ENCODE results near the gene PLAGL2. TPM values are rescaled to one million over a fixed set of nuclear protein-coding genes. Genes with fewer than 3 reads are reported as not detected.

Gene PLAGL2
- polyA plus RNA-seq, 1 donor (not counting 4 experiments of a cell fraction or from before 2014, with no cell fraction given) = 4.3 TPM

GRCh38 chr20:32158943-32159660 lies 48.4 kb downstream of the PLAGL2 start:
- Histone ChIP-seq H3K4me3 (ENCODE audit: control insufficient read depth in 2 of 3, extremely low read depth in 1 of 3, insufficient read depth in 2 of 3, low read depth in 1 of 3, low read length in 3 of 3) (no peak overlapping the region), H3K4me1 (ENCODE audit: control insufficient read depth, extremely low read depth, insufficient read depth, low read length) (no peaks in the 10 kb centered on the region), H3K27me3 (ENCODE audit: control insufficient read depth, extremely low read depth, insufficient read depth, low read length) (no peaks in the 10 kb centered on the region), H3K9me1 (ENCODE audit: control insufficient read depth, extremely low read depth, insufficient read depth, low read length) (no peaks in the 10 kb centered on the region), H4K20me1 (ENCODE audit: control insufficient read depth, extremely low read depth, insufficient read depth, low read length) (no peaks in the 10 kb centered on the region), H3K9ac (ENCODE audit: control insufficient read depth, extremely low read depth, insufficient read depth, low read length) (no peak overlapping the region), H3K36me3 (ENCODE audit: control insufficient read depth in 2 of 2, extremely low read depth in 1 of 2, insufficient read depth in 2 of 2, low read length in 2 of 2) (peaks cover 31 to 38% of the 10 kb centered on the region in 2 experiments), H2AFZ (ENCODE audit: control insufficient read depth, low read length) (no peak overlapping the region), H3K4me2 (ENCODE audit: control insufficient read depth, extremely low read depth, insufficient read depth, low read depth, low read length) (no peak overlapping the region), H3K9me3 (ENCODE audit: control insufficient read depth, low read depth, low read length) (no peaks in the 10 kb centered on the region), H3K27ac (ENCODE audit: control insufficient read depth, insufficient read depth, low read length) (no peak overlapping the region), H3K79me2 (ENCODE audit: control insufficient read depth, insufficient read depth, low read length) (no peaks in the 10 kb centered on the region)
- DNase-seq (ENCODE audit: low read depth, low spot score) = no peak
- dilution Hi-C loops (cut with MboI; ENCODE audit: extremely low pct_ligation_motif_present, low sequenced_read_pairs) = no loop called here
- TF ChIP-seq, protein P1, sequence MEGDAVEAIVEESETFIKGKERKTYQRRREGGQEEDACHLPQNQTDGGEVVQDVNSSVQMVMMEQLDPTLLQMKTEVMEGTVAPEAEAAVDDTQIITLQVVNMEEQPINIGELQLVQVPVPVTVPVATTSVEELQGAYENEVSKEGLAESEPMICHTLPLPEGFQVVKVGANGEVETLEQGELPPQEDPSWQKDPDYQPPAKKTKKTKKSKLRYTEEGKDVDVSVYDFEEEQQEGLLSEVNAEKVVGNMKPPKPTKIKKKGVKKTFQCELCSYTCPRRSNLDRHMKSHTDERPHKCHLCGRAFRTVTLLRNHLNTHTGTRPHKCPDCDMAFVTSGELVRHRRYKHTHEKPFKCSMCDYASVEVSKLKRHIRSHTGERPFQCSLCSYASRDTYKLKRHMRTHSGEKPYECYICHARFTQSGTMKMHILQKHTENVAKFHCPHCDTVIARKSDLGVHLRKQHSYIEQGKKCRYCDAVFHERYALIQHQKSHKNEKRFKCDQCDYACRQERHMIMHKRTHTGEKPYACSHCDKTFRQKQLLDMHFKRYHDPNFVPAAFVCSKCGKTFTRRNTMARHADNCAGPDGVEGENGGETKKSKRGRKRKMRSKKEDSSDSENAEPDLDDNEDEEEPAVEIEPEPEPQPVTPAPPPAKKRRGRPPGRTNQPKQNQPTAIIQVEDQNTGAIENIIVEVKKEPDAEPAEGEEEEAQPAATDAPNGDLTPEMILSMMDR (optimal IDR thresholded peaks at IDR 0.05 in 1 of 3, IDR thresholded peaks at IDR 0.05 in 1 of 3, conservative IDR thresholded peaks at IDR 0.05 in 1 of 3; ENCODE audit: extremely low read depth in 1 of 3, insufficient read depth in 2 of 3, low read length in 3 of 3) = no peak
- TF ChIP-seq EZH2 (IDR thresholded peaks at IDR 0.05; ENCODE audit: low read length) = no peak
- FAIRE-seq = no peak

DNA sequence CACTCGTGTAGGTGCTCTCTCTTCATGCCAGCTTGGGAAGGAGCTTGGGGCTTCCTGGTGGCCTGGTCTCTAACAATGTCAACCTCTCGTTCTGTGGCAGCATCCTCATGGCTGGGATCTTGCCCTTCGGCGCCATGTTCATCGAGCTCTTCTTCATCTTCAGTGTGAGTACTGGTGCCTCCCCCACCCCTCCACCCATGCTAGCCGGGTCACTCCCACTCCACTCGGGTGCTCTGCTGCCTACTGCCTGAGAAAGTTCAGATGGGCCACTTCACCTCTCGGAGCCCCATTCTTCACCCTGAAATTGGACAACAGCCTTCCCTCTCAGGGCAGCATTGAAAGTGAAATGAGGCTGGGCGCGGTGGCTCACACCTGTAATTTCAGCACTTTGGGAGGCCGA lies 49.2 kb downstream of the PLAGL2 start:
- Histone ChIP-seq H3K9ac (ENCODE audit: control insufficient read depth, extremely low read depth, insufficient read depth, low read length) (no peak overlapping the region), H3K9me1 (ENCODE audit: control insufficient read depth, extremely low read depth, insufficient read depth, low read length) (no peaks in the 10 kb centered on the region), H4K20me1 (ENCODE audit: control insufficient read depth, extremely low read depth, insufficient read depth, low read length) (no peaks in the 10 kb centered on the region), H3K27ac (ENCODE audit: control insufficient read depth, insufficient read depth, low read length) (no peak overlapping the region), H3K4me1 (ENCODE audit: control insufficient read depth, extremely low read depth, insufficient read depth, low read length) (no peaks in the 10 kb centered on the region), H3K36me3 (ENCODE audit: control insufficient read depth in 2 of 2, extremely low read depth in 1 of 2, insufficient read depth in 2 of 2, low read length in 2 of 2) (peaks cover 35 to 38% of the 10 kb centered on the region in 2 experiments), H3K4me2 (ENCODE audit: control insufficient read depth, extremely low read depth, insufficient read depth, low read depth, low read length) (no peak overlapping the region), H3K27me3 (ENCODE audit: control insufficient read depth, extremely low read depth, insufficient read depth, low read length) (no peaks in the 10 kb centered on the region), H3K4me3 (ENCODE audit: control insufficient read depth in 2 of 3, extremely low read depth in 1 of 3, insufficient read depth in 2 of 3, low read depth in 1 of 3, low read length in 3 of 3) (no peak overlapping the region), H3K79me2 (ENCODE audit: control insufficient read depth, insufficient read depth, low read length) (no peaks in the 10 kb centered on the region), H3K9me3 (ENCODE audit: control insufficient read depth, low read depth, low read length) (no peaks in the 10 kb centered on the region), H2AFZ (ENCODE audit: control insufficient read depth, low read length) (no peak overlapping the region)
- no peak for DNase-seq (ENCODE audit: low read depth, low spot score)
- TF ChIP-seq EZH2 (IDR thresholded peaks at IDR 0.05; ENCODE audit: low read length) = no peak
- TF ChIP-seq, protein P1 (optimal IDR thresholded peaks at IDR 0.05 in 1 of 3, IDR thresholded peaks at IDR 0.05 in 1 of 3, conservative IDR thresholded peaks at IDR 0.05 in 1 of 3; ENCODE audit: extremely low read depth in 1 of 3, insufficient read depth in 2 of 3, low read length in 3 of 3) = no peak
- no peak for FAIRE-seq
- dilution Hi-C loops (cut with MboI; ENCODE audit: extremely low pct_ligation_motif_present, low sequenced_read_pairs) = no loop called here
